Central memory CD8-positive, alpha-beta T cell (primary cell): ENCODE data around the gene ZNF222.

ENCODE experiments used
- ATAC-seq: fragments of 150-1000 bp; cut with Tn5 transposase; replicated peaks from 2 replicates; pipeline ENCODE4 v1.10.0; 2022; ENCODE audit warnings: mild to moderate bottlenecking, moderate FRiP score, moderate number of reproducible peaks; ENCODE audit not compliant: poor library complexity, severe bottlenecking; ENCODE audit errors: extremely low read depth
- DNase-seq, 2 donors: peaks; one replicate each; pipeline ENCODE4 v3.0.0; 2021; ENCODE audit warnings: low spot score in 2 of 2
- H3K27ac Mint-ChIP-seq: one replicate; pipeline ENCODE4 v1.8.0; 2022; ENCODE audit warnings: low read depth, mild to moderate bottlenecking, moderate library complexity, mixed read lengths
- H3K27me3 Mint-ChIP-seq: one replicate; pipeline ENCODE4 v1.8.0; 2022; ENCODE audit warnings: mixed read lengths
- H3K36me3 Mint-ChIP-seq: one replicate; pipeline ENCODE4 v1.8.0; 2022; ENCODE audit warnings: mild to moderate bottlenecking, moderate library complexity, mixed read lengths; ENCODE audit not compliant: insufficient read depth
- H3K4me1 Mint-ChIP-seq: one replicate; pipeline ENCODE4 v1.8.0; 2022; ENCODE audit warnings: mixed read lengths
- H3K4me3 Mint-ChIP-seq: one replicate; pipeline ENCODE4 v1.8.0; 2022; ENCODE audit warnings: mild to moderate bottlenecking, moderate library complexity, mixed read lengths
- H3K9me3 Mint-ChIP-seq: one replicate; pipeline ENCODE4 v1.8.0; 2022; ENCODE audit warnings: mixed read lengths

The ZNF222 gene

DNA sequence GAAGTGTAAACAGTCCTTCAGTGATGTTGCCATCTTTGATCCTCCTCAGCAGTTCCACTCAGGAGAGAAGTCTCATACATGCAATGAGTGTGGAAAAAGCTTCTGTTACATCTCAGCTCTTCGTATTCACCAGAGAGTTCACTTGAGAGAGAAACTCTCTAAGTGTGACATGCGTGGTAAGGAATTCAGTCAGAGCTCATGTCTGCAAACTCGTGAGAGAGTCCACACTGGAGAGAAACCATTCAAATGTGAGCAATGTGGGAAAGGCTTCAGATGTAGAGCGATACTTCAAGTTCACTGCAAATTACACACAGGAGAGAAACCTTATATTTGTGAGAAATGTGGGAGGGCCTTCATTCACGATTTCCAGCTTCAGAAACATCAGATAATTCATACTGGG is 14.7 kb upstream of the ZNF222 start:
- H3K4me3 Mint-ChIP-seq: no peak overlapping the region
- no peak for ATAC-seq
- H3K27me3 Mint-ChIP-seq: no peaks in the 10 kb centered on the region
- DNase-seq: no peak
- peaks cover 34% of the 10 kb centered on the region for H3K36me3 Mint-ChIP-seq
- peaks cover 56% of the 10 kb centered on the region for H3K9me3 Mint-ChIP-seq
- peaks cover 9% of the 10 kb centered on the region for H3K4me1 Mint-ChIP-seq
- no peak overlapping the region for H3K27ac Mint-ChIP-seq

DNA sequence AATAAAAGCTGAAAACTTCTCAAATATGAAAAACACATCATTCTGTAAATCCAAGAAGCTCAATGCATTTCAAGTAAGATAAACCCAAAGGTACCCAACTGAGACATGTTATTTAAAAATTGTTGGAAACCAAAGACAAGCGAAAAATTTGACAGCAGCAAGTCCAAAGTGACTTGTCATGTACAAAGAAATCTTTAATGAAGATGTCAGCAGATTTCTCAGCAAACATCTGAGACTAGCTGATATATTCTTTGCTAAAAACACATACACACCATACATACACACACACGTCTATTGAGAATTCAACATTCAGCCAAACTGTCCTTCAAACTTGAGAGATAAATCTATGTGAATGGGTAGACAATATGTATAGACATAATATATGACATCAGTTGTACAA is 5.7 kb upstream of the ZNF222 start:
- H3K4me1 Mint-ChIP-seq: peaks cover under 1% of the 10 kb centered on the region
- H3K36me3 Mint-ChIP-seq: no peaks in the 10 kb centered on the region
- H3K9me3 Mint-ChIP-seq: peaks cover 13% of the 10 kb centered on the region

GRCh38 chr19:44021221-44021620 is 4.0 kb upstream of the ZNF222 start:
- H3K27me3 Mint-ChIP-seq: peaks cover 42% of the 10 kb centered on the region
- H3K9me3 Mint-ChIP-seq: peaks cover 16% of the 10 kb centered on the region
- no peak overlapping the region for H3K4me3 Mint-ChIP-seq
- peaks cover 18% of the 10 kb centered on the region for H3K4me1 Mint-ChIP-seq
- DNase-seq: no peak
- no peak overlapping the region for H3K27ac Mint-ChIP-seq
- ATAC-seq: no peak
- peaks cover 6% of the 10 kb centered on the region for H3K36me3 Mint-ChIP-seq

More for the DNA sequence above, 5.7 kb upstream of the ZNF222 start:
- no peak overlapping the region for H3K27ac Mint-ChIP-seq
- DNase-seq (no peak), ATAC-seq (no peak)
- H3K27me3 Mint-ChIP-seq: peaks cover 42% of the 10 kb centered on the region
- no peak overlapping the region for H3K4me3 Mint-ChIP-seq

DNA sequence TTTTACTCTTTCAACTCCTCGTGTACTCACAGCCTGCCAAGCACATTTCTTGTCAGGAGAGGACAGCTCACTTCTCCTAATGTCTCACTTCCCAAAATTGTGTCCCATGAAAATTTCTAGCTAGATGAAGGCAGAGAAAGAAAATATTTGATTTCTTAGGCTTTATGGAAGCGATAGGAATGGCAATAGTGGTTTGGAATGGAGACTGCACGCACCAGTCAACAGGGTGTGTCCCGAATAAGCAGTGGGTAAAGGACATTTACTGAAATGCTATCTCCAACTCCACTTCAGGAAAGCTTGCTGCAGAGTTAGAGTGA is 321 bp upstream of the ZNF222 start:
- no peak for ATAC-seq
- peak overlapping the region; percentile 99 for H3K4me3 Mint-ChIP-seq
- peaks cover 21% of the 10 kb centered on the region for H3K36me3 Mint-ChIP-seq
- peaks cover 20% of the 10 kb centered on the region for H3K9me3 Mint-ChIP-seq
- H3K4me1 Mint-ChIP-seq: peaks cover 26% of the 10 kb centered on the region
- H3K27ac Mint-ChIP-seq: peak overlapping the region; percentile 94
- no peak for DNase-seq
- peaks cover 21% of the 10 kb centered on the region for H3K27me3 Mint-ChIP-seq

DNA sequence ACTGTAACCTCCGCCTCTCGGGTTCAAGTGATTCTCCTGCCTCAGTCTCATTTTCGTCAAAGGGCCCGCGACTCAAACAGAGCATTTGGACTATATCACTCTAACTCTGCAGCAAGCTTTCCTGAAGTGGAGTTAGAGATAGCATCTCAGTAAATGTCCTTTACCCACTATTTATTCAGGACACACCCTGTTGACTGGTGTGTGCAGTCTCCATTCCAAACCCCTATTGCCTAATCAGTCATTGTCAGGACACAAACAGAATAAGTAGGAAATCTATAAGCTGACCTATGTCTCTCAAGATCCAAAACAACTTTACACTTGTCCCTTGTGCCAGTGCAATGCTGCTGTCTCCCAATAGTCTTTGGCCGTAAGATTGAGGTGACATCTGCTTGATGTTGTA is 1.4 kb downstream of the ZNF222 start:
- H3K27ac Mint-ChIP-seq: no peak overlapping the region
- peak overlapping the region; percentile 99 for H3K4me3 Mint-ChIP-seq
- no peak for ATAC-seq
- H3K36me3 Mint-ChIP-seq: peaks cover 26% of the 10 kb centered on the region
- no peak for DNase-seq
- H3K9me3 Mint-ChIP-seq: peaks cover 17% of the 10 kb centered on the region
- peaks cover 3% of the 10 kb centered on the region for H3K27me3 Mint-ChIP-seq
- H3K4me1 Mint-ChIP-seq: peaks cover 26% of the 10 kb centered on the region

- Mint-ChIP-seq H3K27me3 (no peaks in the 10 kb centered on the region), H3K36me3 (peaks cover 20% of the 10 kb centered on the region), H3K4me1 (peaks cover 8% of the 10 kb centered on the region), H3K4me3 (no peak overlapping the region), H3K27ac (no peak overlapping the region), H3K9me3 (peaks cover 43% of the 10 kb centered on the region)
- ATAC-seq (no peak), DNase-seq (no peak)
Observed at GRCh38 chr19:44032001-44032610, 6.9 kb downstream of the ZNF222 start.

- Mint-ChIP-seq H3K27me3 (peaks cover 25% of the 10 kb centered on the region), H3K4me1 (no peaks in the 10 kb centered on the region), H3K27ac (no peak overlapping the region), H3K4me3 (no peak overlapping the region), H3K36me3 (no peaks in the 10 kb centered on the region), H3K9me3 (peaks cover 24% of the 10 kb centered on the region)
- ATAC-seq: no peak
- DNase-seq: no peak
Observed at GRCh38 chr19:44042147-44042546, 17.0 kb downstream of the ZNF222 start.

- Mint-ChIP-seq H3K27me3 (peaks cover 58% of the 10 kb centered on the region), H3K27ac (no peak overlapping the region), H3K9me3 (peaks cover 17% of the 10 kb centered on the region), H3K4me3 (peak overlapping the region; percentile 86), H3K36me3 (peaks cover 3% of the 10 kb centered on the region), H3K4me1 (peaks cover 11% of the 10 kb centered on the region)
- no peak for ATAC-seq
- no peak for DNase-seq
Observed at GRCh38 chr19:44050740-44051649, 25.8 kb downstream of the ZNF222 start.

- peaks cover 58% of the 10 kb centered on the region for H3K27me3 Mint-ChIP-seq
- DNase-seq (no peak), ATAC-seq (peak; percentile 36)
- H3K4me3 Mint-ChIP-seq: peak within 1 kb of the TSS; percentile 86
- peaks cover 11% of the 10 kb centered on the region for H3K4me1 Mint-ChIP-seq
- H3K27ac Mint-ChIP-seq: no peak within 1 kb of the TSS
- peaks cover 3% of the 10 kb centered on the region for H3K36me3 Mint-ChIP-seq
- peaks cover 17% of the 10 kb centered on the region for H3K9me3 Mint-ChIP-seq
Observed at GRCh38 chr19:44051650-44052402, 26.6 kb downstream of the ZNF222 start, which contains the start of gene ZNF223. Gene ZNF223, plus strand, starts transcription at chr19:44052036. Its CDS starts 3,141 bp downstream, at chr19:44055177.

DNA sequence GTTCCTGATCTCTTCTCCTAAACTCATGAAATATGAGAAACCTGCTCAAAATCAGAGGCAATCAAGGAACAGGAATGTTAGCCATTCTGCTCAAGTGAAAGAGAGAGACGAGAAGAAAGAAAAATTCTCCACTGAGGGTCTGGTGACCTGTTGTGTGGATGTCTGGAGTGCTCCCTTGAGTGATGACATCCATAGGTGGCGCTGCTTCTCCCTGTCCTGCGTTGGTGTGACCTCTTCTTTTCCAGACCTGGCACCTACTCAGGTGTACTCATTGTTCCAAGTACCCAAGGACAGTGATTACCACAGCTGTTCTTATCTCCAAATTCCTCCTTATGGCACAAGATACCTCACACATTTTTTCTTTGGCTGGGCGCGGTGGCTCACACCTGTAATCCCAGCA is 30.7 kb downstream of the ZNF222 start:
- H3K9me3 Mint-ChIP-seq: peaks cover 14% of the 10 kb centered on the region
- H3K27ac Mint-ChIP-seq: no peak overlapping the region
- ATAC-seq: no peak
- H3K4me3 Mint-ChIP-seq: no peak overlapping the region
- H3K4me1 Mint-ChIP-seq: peaks cover 8% of the 10 kb centered on the region
- DNase-seq: no peak
- H3K27me3 Mint-ChIP-seq: peaks cover 30% of the 10 kb centered on the region
- peaks cover 3% of the 10 kb centered on the region for H3K36me3 Mint-ChIP-seq

DNA sequence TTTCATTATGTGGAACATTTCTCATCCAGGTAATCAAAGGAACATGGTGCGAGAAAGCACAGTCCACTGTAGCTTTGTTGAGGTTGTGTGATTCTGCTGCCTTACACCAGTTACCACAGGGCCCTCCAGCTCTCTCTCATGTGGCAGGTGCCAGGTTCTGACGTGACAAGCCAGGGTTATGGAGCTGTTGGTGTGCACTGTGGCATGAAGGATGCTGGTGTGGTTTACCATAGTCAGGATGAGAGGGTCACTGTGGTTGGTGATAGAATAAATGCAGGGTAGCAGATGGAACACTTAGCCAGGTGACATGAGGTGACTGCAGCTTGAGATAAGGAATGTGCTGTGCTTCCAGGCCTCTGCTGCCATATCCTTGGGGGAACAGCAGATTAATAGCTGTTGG is 34.0 kb downstream of the ZNF222 start:
- Mint-ChIP-seq H3K27me3 (peaks cover 8% of the 10 kb centered on the region), H3K4me1 (no peaks in the 10 kb centered on the region), H3K27ac (no peak overlapping the region), H3K36me3 (peaks cover 1% of the 10 kb centered on the region), H3K4me3 (no peak overlapping the region), H3K9me3 (peaks cover 8% of the 10 kb centered on the region)
- no peak for ATAC-seq
- no peak for DNase-seq

GRCh38 chr19:44061038-44061437 is 35.9 kb downstream of the ZNF222 start:
- H3K27me3 Mint-ChIP-seq: no peaks in the 10 kb centered on the region
- peaks cover 1% of the 10 kb centered on the region for H3K9me3 Mint-ChIP-seq
- H3K36me3 Mint-ChIP-seq: peaks cover 1% of the 10 kb centered on the region
- H3K4me3 Mint-ChIP-seq: no peak overlapping the region
- DNase-seq (no peak), ATAC-seq (no peak)
- no peaks in the 10 kb centered on the region for H3K4me1 Mint-ChIP-seq
- H3K27ac Mint-ChIP-seq: no peak overlapping the region
